Upper lobe of left lung (tissue), 4 donors: Measurements from ENCODE around the gene CLDN1.

Experiments
- CTCF ChIP-seq, 6 experiments: fragments of 450-650 bp in 4 of 6; fragments of 200-600 bp in 2 of 6; sonication (generic) in 2 of 6; IDR thresholded peaks; one replicate each; pipeline ENCODE4 v1.5.1; 2016 to 2019; ENCODE audit warnings: antibody characterized with exemption in 6 of 6
- POLR2A ChIP-seq, 4 donors: fragments of 450-650 bp; IDR thresholded peaks; one replicate each; pipeline ENCODE4 v1.5.1; 2016 to 2017; ENCODE audit warnings: antibody characterized with exemption in 4 of 4, mild to moderate bottlenecking in 2 of 4

- TF ChIP-seq CTCF (IDR thresholded peaks at IDR 0.05): peak; percentile 88 to 95 (median 92)
- TF ChIP-seq POLR2A (IDR thresholded peaks at IDR 0.05): peak in 3 of 4 donors; percentile 24 to 31 (median 26)
These were observed at the start of gene CLDN1 for GRCh38 chr3:190321789-190322603.
